Measurements from ENCODE around the gene SLC12A6. TPM values are rescaled to one million over a fixed set of nuclear protein-coding genes. Genes with fewer than 3 reads are reported as not detected.
A peak's percentile ranks its signal among the peaks of the same experiment; 100 is the strongest.

SLC12A6 gene
- total and polyA plus RNA-seq, 2 of the 13 experiments (the other 11 are each of a cell fraction or from before 2014, with no cell fraction given) = 15.2 to 30.1 TPM

DNA sequence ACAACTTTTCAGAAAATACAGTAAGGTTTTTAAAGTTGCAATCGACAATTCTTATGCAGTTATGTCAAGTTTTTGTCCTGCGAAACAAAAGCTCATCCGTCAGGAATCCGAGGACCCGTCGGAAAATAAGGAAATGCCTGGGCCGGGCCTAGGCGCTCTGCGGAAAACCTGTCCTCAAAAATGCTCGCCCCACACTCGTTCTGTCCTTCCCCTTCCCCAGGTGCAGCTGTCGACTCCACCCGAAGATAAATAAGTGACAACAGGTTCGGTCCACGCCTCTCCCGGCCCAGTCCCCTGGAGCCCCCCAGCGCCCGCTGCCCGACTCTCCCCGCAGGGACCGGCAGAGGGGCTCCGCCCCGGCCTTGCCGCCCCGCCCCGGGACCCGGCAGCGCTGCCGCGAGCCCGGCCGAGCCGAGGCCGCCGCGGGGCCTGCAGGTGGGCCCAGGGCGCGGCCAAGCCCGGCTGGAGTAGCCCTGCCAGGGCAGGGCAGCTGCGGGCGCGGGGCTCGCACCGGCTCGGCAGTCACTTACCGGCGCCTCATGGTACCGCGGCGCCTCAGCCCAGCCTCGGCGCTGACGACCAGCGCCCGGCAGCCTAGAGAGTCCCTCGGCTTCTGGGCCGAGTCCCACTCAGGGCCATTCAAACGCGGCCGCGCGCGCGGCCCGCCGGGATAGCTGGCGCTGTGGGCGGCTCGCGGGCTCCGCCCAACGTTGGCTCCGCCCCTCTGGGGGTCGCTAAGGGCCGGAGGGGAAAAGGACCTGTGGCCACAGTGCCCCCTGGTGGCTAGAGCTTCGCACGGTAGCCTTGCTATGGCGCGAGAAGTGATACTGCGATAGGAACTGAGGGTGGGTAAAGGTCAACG, 127.9 kb downstream of the SLC12A6 start, which contains the start of gene KATNBL1 (continued):
- no peak for TF ChIP-seq ZNF569 (CRISPR knock-in tag; IDR thresholded peaks at IDR 0.05; ENCODE audit: borderline replicate concordance)
- TF ChIP-seq, protein P1, sequence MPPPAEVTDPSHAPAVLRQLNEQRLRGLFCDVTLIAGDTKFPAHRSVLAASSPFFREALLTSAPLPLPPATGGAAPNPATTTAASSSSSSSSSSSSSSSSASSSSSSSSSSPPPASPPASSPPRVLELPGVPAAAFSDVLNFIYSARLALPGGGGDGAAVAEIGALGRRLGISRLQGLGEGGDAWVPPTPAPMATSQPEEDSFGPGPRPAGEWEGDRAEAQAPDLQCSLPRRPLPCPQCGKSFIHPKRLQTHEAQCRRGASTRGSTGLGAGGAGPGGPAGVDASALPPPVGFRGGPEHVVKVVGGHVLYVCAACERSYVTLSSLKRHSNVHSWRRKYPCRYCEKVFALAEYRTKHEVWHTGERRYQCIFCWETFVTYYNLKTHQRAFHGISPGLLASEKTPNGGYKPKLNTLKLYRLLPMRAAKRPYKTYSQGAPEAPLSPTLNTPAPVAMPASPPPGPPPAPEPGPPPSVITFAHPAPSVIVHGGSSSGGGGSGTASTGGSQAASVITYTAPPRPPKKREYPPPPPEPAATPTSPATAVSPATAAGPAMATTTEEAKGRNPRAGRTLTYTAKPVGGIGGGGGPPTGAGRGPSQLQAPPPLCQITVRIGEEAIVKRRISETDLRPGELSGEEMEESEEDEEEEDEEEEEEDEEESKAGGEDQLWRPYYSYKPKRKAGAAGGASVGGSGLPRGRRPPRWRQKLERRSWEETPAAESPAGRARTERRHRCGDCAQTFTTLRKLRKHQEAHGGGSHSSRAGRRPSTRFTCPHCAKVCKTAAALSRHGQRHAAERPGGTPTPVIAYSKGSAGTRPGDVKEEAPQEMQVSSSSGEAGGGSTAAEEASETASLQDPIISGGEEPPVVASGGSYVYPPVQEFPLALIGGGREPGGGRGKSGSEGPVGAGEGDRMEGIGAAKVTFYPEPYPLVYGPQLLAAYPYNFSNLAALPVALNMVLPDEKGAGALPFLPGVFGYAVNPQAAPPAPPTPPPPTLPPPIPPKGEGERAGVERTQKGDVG (CRISPR knock-in tag; IDR thresholded peaks at IDR 0.05; ENCODE audit: borderline replicate concordance) = no peak
- TF ChIP-seq, protein P2, sequence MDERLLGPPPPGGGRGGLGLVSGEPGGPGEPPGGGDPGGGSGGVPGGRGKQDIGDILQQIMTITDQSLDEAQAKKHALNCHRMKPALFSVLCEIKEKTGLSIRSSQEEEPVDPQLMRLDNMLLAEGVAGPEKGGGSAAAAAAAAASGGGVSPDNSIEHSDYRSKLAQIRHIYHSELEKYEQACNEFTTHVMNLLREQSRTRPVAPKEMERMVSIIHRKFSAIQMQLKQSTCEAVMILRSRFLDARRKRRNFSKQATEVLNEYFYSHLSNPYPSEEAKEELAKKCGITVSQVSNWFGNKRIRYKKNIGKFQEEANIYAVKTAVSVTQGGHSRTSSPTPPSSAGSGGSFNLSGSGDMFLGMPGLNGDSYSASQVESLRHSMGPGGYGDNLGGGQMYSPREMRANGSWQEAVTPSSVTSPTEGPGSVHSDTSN (CRISPR knock-in tag; IDR thresholded peaks at IDR 0.05) = no peak
- TF ChIP-seq, protein P3, sequence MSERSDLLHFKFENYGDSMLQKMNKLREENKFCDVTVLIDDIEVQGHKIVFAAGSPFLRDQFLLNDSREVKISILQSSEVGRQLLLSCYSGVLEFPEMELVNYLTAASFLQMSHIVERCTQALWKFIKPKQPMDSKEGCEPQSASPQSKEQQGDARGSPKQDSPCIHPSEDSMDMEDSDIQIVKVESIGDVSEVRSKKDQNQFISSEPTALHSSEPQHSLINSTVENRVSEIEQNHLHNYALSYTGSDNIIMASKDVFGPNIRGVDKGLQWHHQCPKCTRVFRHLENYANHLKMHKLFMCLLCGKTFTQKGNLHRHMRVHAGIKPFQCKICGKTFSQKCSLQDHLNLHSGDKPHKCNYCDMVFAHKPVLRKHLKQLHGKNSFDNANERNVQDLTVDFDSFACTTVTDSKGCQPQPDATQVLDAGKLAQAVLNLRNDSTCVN (CRISPR knock-in tag; IDR thresholded peaks at IDR 0.05; ENCODE audit: borderline replicate concordance) = no peak; the same call in 1 of the 2 replicates
- peak; percentile 54; the same call in 1 of the 2 replicates for TF ChIP-seq ZSCAN9 (CRISPR knock-in tag; IDR thresholded peaks at IDR 0.05; ENCODE audit: borderline replicate concordance)
- no peak for TF ChIP-seq IKZF4 (CRISPR knock-in tag; IDR thresholded peaks at IDR 0.05; ENCODE audit: borderline replicate concordance, low read depth, not compliant biosample characterization)
- no peak for TF ChIP-seq ZNF431 (CRISPR knock-in tag; IDR thresholded peaks at IDR 0.05; ENCODE audit: borderline replicate concordance, low read depth)
- no peak for TF ChIP-seq ZNF10 (CRISPR knock-in tag; IDR thresholded peaks at IDR 0.05; ENCODE audit: borderline replicate concordance, low read depth)
- no peak for TF ChIP-seq HCFC1 (IDR thresholded peaks at IDR 0.05; ENCODE audit: low read depth, low read length)
- no peak for TF ChIP-seq ZNF3 (CRISPR knock-in tag; IDR thresholded peaks at IDR 0.05)
- TF ChIP-seq RBM39 (IDR thresholded peaks at IDR 0.05; ENCODE audit: low read depth, low read length, poor library complexity, severe bottlenecking) = peak; percentile 73
- TF ChIP-seq, protein P4, sequence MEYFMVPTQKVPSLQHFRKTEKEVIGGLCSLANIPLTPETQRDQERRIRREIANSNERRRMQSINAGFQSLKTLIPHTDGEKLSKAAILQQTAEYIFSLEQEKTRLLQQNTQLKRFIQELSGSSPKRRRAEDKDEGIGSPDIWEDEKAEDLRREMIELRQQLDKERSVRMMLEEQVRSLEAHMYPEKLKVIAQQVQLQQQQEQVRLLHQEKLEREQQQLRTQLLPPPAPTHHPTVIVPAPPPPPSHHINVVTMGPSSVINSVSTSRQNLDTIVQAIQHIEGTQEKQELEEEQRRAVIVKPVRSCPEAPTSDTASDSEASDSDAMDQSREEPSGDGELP (IDR thresholded peaks at IDR 0.05; ENCODE audit: borderline replicate concordance, low read depth) = peak; percentile 25; the same call in 1 of the 2 replicates
- TF ChIP-seq, protein P5, sequence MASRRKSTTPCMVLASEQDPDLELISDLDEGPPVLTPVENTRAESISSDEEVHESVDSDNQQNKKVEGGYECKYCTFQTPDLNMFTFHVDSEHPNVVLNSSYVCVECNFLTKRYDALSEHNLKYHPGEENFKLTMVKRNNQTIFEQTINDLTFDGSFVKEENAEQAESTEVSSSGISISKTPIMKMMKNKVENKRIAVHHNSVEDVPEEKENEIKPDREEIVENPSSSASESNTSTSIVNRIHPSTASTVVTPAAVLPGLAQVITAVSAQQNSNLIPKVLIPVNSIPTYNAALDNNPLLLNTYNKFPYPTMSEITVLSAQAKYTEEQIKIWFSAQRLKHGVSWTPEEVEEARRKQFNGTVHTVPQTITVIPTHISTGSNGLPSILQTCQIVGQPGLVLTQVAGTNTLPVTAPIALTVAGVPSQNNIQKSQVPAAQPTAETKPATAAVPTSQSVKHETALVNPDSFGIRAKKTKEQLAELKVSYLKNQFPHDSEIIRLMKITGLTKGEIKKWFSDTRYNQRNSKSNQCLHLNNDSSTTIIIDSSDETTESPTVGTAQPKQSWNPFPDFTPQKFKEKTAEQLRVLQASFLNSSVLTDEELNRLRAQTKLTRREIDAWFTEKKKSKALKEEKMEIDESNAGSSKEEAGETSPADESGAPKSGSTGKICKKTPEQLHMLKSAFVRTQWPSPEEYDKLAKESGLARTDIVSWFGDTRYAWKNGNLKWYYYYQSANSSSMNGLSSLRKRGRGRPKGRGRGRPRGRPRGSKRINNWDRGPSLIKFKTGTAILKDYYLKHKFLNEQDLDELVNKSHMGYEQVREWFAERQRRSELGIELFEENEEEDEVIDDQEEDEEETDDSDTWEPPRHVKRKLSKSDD (CRISPR knock-in tag; IDR thresholded peaks at IDR 0.05; ENCODE audit: low read depth) = no peak
- TF ChIP-seq CBX5 (CRISPR knock-in tag; IDR thresholded peaks at IDR 0.05; ENCODE audit: borderline replicate concordance) = peak; percentile 66; the same call in 1 of the 2 replicates
- no peak for TF ChIP-seq ADNP (CRISPR knock-in tag; IDR thresholded peaks at IDR 0.05)
- no peak for TF ChIP-seq ATF7 (IDR thresholded peaks at IDR 0.05)
- TF ChIP-seq ATF7 (CRISPR knock-in tag; IDR thresholded peaks at IDR 0.05) = no peak
- no peak for TF ChIP-seq MTF2 (CRISPR knock-in tag; IDR thresholded peaks at IDR 0.05; ENCODE audit: borderline replicate concordance)
- no peak for TF ChIP-seq NR2F2 (IDR thresholded peaks at IDR 0.05; ENCODE audit: borderline replicate concordance, low read depth)

All from HepG2 (cell line).